ENCODE results near the gene COMMD3.
"Not testable (repeated sequence)": the region's sequence is repeated elsewhere in the genome, so short reads cannot be mapped to it uniquely, and the experiment has no call there.

The COMMD3 gene

DNA sequence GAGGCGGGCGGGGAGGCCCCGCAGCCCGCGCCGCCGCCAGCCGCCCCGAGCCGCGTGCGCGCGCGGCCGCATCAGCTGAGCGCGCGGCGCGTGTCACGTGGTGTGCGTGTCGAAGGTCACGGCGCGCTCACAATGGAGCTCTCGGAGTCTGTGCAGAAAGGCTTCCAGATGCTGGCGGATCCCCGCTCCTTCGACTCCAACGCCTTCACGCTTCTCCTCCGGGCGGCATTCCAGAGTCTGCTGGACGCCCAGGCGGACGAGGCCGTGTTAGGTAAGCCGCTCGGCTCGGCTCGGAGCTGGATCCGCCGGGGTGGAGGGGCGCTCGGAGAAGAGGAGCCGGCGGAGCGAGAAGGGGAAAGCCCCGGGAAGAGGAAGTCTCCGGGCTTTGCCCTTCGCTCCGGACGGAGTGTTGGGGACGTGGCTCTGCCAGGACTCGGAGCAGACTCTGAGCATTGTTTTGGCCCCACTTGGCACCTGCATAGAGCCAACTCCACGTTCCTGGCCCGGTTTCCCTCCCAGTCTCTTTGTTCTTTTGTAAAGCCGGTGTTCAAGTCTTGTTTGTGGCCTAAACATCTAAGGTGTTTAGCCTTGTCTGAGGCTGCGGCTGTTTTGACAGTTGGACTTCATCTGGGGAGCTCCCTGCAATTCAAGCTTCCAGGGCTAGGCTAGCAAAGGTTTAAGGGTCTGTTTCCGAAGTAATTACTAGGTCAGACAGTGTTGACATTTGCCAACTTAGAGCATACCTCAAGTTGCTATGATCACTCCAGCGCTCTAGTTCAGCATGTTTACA, at the start of gene COMMD3:
TSS of gene COMMD3 (plus strand) at position 103 of the 790 bp plus-strand sequence. CDS start at position 133, 30 bp downstream.
- peak within 1 kb of the TSS; percentile 93 for H3K27ac Mint-ChIP-seq
- H3K4me1 Mint-ChIP-seq (ENCODE audit: low read depth), result peaks cover 47% of the 10 kb centered on the region

DNA sequence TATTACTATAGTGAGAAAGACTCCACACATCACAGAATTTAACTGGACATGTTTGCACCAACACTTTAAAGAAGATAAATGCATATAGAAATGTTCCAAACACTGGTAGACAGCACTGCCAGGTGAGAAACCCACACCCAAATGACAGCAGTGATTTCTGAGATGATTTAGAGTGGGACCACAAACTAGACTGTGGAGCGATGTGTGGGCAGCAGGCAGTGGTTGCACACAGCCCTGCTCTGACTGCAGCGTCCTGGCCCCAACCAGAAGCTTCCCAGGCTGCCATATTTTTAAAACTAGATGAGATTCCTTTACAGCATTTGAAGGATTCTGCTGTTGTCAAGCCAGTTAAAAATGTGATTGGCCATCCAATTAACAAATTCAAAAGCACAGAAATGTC, 47.7 kb upstream of the COMMD3 start:
- Mint-ChIP-seq H3K27me3 (peaks cover 30% of the 10 kb centered on the region), H3K36me3 (ENCODE audit: low read depth) (no peaks in the 10 kb centered on the region), H3K9me3 (no peaks in the 10 kb centered on the region), H3K4me1 (ENCODE audit: low read depth) (peaks cover 6% of the 10 kb centered on the region), H3K4me3 (no peak overlapping the region), H3K27ac (no peak overlapping the region)

More for the DNA sequence above, at the start of gene COMMD3:
- peak within 1 kb of the TSS; percentile 90 for H3K4me3 Mint-ChIP-seq
- H3K36me3 Mint-ChIP-seq (ENCODE audit: low read depth), result peaks cover 6% of the 10 kb centered on the region
- H3K27me3 Mint-ChIP-seq, result peaks cover 41% of the 10 kb centered on the region
- no peaks in the 10 kb centered on the region for H3K9me3 Mint-ChIP-seq

DNA sequence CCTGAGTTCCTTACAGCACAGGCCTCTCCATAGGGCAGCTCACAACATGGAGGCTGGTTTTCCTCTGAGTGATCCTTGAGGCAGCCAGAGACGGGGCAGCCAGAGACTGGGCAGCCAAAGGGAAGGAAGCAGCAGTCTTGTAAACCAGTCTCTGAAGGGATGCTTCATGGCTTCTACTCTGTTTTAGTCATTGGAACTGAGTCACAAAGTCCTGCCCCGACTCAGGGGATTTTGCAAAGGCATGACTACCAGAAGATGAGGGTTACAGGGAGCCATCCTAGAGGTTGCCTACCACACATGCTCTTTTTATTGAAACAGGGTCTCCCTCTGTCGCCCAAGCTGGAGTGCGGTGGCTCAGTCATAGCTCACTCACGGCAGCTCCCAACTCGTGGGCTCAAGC, 44.4 kb upstream of the COMMD3 start:
- no peak overlapping the region for H3K27ac Mint-ChIP-seq

DNA sequence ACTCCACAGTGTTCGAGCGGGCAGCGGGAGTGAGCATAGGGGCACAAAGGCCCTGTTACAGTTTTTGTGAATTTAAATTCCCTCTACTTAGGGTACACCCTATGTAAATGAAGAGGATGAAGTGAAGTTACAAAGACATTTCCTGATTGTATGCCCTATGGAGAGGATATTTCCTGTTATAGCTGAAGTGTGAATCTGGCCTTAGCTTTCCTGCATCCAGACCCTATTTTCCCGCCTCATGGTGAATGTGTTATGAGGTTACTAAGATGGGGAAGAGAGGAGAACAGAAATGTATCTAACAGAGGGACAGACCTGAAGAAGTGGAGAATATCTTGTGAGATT, 37.8 kb upstream of the COMMD3 start:
- H3K9me3 Mint-ChIP-seq, result no peaks in the 10 kb centered on the region
- H3K27me3 Mint-ChIP-seq, result peaks cover 12% of the 10 kb centered on the region
- no peaks in the 10 kb centered on the region for H3K36me3 Mint-ChIP-seq (ENCODE audit: low read depth)
- H3K4me3 Mint-ChIP-seq, result no peak overlapping the region
- no peak overlapping the region for H3K27ac Mint-ChIP-seq
- H3K4me1 Mint-ChIP-seq (ENCODE audit: low read depth), result no peaks in the 10 kb centered on the region

More for the DNA sequence above, 44.4 kb upstream of the COMMD3 start:
- Mint-ChIP-seq H3K4me1 (ENCODE audit: low read depth) (peaks cover 6% of the 10 kb centered on the region), H3K4me3 (no peak overlapping the region), H3K36me3 (ENCODE audit: low read depth) (no peaks in the 10 kb centered on the region), H3K9me3 (no peaks in the 10 kb centered on the region), H3K27me3 (peaks cover 10% of the 10 kb centered on the region)

DNA sequence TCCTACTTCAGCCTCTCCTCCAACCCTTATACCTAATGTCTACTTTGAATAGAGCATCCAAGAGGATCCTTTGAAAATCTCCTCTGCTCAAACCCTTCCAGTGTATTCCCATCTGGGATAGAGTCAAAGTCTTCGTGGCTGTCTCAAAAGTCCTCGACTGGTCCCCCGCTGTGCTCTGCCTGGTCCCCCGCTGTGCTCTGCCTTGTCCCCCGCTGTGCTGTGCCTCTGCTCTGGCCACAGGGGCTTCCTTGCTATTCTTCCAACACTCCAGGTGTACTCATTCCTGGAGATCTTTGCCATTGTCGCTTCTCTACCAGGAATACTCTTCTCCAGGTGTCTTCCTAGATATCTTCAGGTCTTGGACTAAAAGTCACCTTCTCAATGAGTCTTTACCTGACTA, 36.1 kb upstream of the COMMD3 start:
- Mint-ChIP-seq H3K27me3 (peaks cover 12% of the 10 kb centered on the region), H3K36me3 (ENCODE audit: low read depth) (no peaks in the 10 kb centered on the region), H3K4me3 (no peak overlapping the region), H3K4me1 (ENCODE audit: low read depth) (no peaks in the 10 kb centered on the region), H3K27ac (no peak overlapping the region), H3K9me3 (no peaks in the 10 kb centered on the region)

- Mint-ChIP-seq H3K4me1 (ENCODE audit: low read depth) (no peaks in the 10 kb centered on the region), H3K27ac (no peak overlapping the region), H3K27me3 (peaks cover 6% of the 10 kb centered on the region), H3K4me3 (no peak overlapping the region), H3K9me3 (no peaks in the 10 kb centered on the region), H3K36me3 (ENCODE audit: low read depth) (no peaks in the 10 kb centered on the region)
Observed at GRCh38 chr10:22285130-22285529, 31.1 kb upstream of the COMMD3 start.

DNA sequence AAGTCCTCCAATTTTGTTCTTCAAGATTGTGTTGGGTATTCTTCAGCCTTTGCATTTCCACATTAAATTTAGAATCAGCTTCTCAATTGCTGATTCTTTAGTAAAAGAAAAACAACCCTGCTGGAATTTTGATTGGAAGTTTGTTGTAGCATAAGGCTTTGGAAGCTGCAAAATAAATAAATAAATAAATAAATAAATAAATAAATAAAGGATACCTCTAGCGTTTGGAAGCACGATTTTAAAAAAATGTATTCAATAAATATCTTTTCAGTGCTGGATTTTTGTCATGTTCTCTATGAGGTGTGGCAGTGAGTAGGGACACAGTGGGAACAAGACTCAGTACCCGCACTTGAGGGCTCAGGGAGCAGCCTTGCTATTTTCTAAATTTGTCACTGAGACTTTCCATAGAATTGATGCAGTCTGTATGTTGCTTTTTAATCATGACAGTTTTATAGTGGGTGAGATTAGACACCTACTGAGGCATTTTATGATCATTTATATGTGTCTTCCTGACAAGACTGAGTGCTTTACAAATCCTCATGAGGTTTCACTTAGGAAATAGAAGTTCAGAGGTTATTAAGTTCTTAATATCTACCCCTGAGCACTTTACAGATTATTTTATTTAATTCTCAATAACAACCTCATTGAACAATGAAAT, 22.3 kb upstream of the COMMD3 start:
- H3K9me3 Mint-ChIP-seq, result no peaks in the 10 kb centered on the region
- peaks cover 32% of the 10 kb centered on the region for H3K27me3 Mint-ChIP-seq
- no peaks in the 10 kb centered on the region for H3K36me3 Mint-ChIP-seq (ENCODE audit: low read depth)
- H3K27ac Mint-ChIP-seq, result no peak overlapping the region
- H3K4me3 Mint-ChIP-seq, result no peak overlapping the region
- H3K4me1 Mint-ChIP-seq (ENCODE audit: low read depth), result no peaks in the 10 kb centered on the region

- Mint-ChIP-seq H3K4me1 (ENCODE audit: low read depth) (no peaks in the 10 kb centered on the region), H3K27ac (no peak overlapping the region), H3K9me3 (no peaks in the 10 kb centered on the region), H3K27me3 (peaks cover 32% of the 10 kb centered on the region), H3K4me3 (no peak overlapping the region), H3K36me3 (ENCODE audit: low read depth) (no peaks in the 10 kb centered on the region)
Observed at GRCh38 chr10:22294694-22295093, 21.5 kb upstream of the COMMD3 start.

DNA sequence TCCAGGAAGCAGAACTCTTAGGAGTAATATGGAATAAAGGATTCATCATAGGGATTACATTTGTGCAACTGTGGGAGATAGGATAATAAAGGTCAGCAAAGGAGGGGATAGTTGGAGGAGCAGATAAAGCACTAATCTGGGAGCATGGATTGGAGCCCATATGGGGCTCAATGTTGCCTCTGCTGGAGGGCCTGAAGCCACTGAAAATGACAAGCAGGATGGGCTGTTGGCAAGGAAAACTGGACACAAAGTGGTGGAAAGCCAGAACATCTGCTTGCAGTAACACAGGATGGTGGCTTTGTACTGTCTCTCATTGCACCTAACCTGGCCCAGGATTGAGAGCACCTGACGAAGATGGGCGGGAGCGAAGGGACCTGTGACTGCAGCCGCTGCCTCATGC, 15.0 kb upstream of the COMMD3 start:
- no peak overlapping the region for H3K4me3 Mint-ChIP-seq
- H3K27me3 Mint-ChIP-seq, result peaks cover 19% of the 10 kb centered on the region
- no peaks in the 10 kb centered on the region for H3K9me3 Mint-ChIP-seq
- no peak overlapping the region for H3K27ac Mint-ChIP-seq
- H3K36me3 Mint-ChIP-seq (ENCODE audit: low read depth), result no peaks in the 10 kb centered on the region
- no peaks in the 10 kb centered on the region for H3K4me1 Mint-ChIP-seq (ENCODE audit: low read depth)

GRCh38 chr10:22303461-22303860, 12.7 kb upstream of the COMMD3 start:
- H3K27me3 Mint-ChIP-seq, result peaks cover 15% of the 10 kb centered on the region
- H3K27ac Mint-ChIP-seq, result no peak overlapping the region
- no peak overlapping the region for H3K4me3 Mint-ChIP-seq
- H3K9me3 Mint-ChIP-seq, result no peaks in the 10 kb centered on the region
- H3K4me1 Mint-ChIP-seq (ENCODE audit: low read depth), result peaks cover 4% of the 10 kb centered on the region
- H3K36me3 Mint-ChIP-seq (ENCODE audit: low read depth), result no peaks in the 10 kb centered on the region

DNA sequence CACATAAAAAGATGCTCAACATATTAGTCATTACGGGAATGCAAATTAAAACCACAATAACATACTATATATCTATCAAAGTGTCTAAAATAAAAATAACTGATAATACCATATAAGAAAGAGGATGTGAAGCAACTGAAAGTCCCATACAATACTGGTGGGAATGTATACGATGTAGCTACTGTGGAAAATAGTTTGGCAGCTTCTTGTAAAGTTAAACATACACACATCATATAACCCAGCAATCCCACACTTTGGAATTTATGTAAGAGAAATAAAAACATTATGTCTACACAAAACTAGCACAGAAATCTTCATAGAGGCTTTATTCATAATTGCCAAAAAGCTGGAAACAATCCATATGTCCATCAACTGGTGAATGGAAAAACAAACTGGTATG, 10.5 kb upstream of the COMMD3 start:
- Mint-ChIP-seq H3K27ac (no peak overlapping the region), H3K4me1 (ENCODE audit: low read depth) (peaks cover 10% of the 10 kb centered on the region)

DNA sequence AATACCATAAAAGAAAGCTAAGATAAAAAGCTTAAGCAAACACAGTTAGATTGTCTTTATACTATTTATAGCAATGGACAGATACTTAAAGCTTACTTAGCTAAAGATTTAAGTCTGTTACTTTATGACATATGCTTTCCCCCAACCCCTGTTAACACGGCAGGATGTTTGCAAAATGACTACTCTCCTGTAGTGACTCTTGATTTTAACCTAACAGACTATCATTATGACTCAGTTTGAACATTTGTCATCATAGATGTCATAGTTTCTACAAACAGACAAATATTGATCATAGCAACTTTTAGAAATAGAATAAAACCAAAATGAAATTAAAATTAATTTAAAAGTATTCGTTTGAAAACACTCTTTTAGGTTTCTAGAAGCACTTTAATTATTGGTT, 7.8 kb upstream of the COMMD3 start:
- H3K27ac Mint-ChIP-seq, result no peak overlapping the region
- peaks cover 20% of the 10 kb centered on the region for H3K27me3 Mint-ChIP-seq
- H3K4me3 Mint-ChIP-seq, result no peak overlapping the region
- no peaks in the 10 kb centered on the region for H3K9me3 Mint-ChIP-seq
- peaks cover 10% of the 10 kb centered on the region for H3K4me1 Mint-ChIP-seq (ENCODE audit: low read depth)
- no peaks in the 10 kb centered on the region for H3K36me3 Mint-ChIP-seq (ENCODE audit: low read depth)

More for the DNA sequence above, 10.5 kb upstream of the COMMD3 start:
- no peaks in the 10 kb centered on the region for H3K36me3 Mint-ChIP-seq (ENCODE audit: low read depth)
- H3K9me3 Mint-ChIP-seq, result no peaks in the 10 kb centered on the region
- H3K4me3 Mint-ChIP-seq, result no peak overlapping the region
- H3K27me3 Mint-ChIP-seq, result peaks cover 15% of the 10 kb centered on the region

- no peaks in the 10 kb centered on the region for H3K36me3 Mint-ChIP-seq (ENCODE audit: low read depth)
- H3K4me3 Mint-ChIP-seq, result no peak overlapping the region
- H3K27me3 Mint-ChIP-seq, result peaks cover 20% of the 10 kb centered on the region
- peaks cover 10% of the 10 kb centered on the region for H3K4me1 Mint-ChIP-seq (ENCODE audit: low read depth)
- H3K9me3 Mint-ChIP-seq, result no peaks in the 10 kb centered on the region
- no peak overlapping the region for H3K27ac Mint-ChIP-seq
Observed at GRCh38 chr10:22309180-22310000, 6.8 kb upstream of the COMMD3 start.

GRCh38 chr10:22310012-22310411, 6.2 kb upstream of the COMMD3 start:
- Mint-ChIP-seq H3K4me1 (ENCODE audit: low read depth) (peaks cover 15% of the 10 kb centered on the region), H3K27me3 (peaks cover 24% of the 10 kb centered on the region)
- not testable (repeated sequence) for H3K27ac Mint-ChIP-seq; H3K36me3 Mint-ChIP-seq (ENCODE audit: low read depth); H3K4me3 Mint-ChIP-seq; H3K9me3 Mint-ChIP-seq

- peaks cover 29% of the 10 kb centered on the region for H3K27me3 Mint-ChIP-seq
Observed at GRCh38 chr10:22310928-22311327, 5.3 kb upstream of the COMMD3 start.

More at GRCh38 chr10:22310928-22311327, 5.3 kb upstream of the COMMD3 start:
- Mint-ChIP-seq H3K9me3 (no peaks in the 10 kb centered on the region), H3K4me1 (ENCODE audit: low read depth) (peaks cover 24% of the 10 kb centered on the region), H3K36me3 (ENCODE audit: low read depth) (no peaks in the 10 kb centered on the region), H3K4me3 (no peak overlapping the region), H3K27ac (no peak overlapping the region)
